ENCODE results near the gene KRTAP9-6.

KRTAP9-6 gene

DNA sequence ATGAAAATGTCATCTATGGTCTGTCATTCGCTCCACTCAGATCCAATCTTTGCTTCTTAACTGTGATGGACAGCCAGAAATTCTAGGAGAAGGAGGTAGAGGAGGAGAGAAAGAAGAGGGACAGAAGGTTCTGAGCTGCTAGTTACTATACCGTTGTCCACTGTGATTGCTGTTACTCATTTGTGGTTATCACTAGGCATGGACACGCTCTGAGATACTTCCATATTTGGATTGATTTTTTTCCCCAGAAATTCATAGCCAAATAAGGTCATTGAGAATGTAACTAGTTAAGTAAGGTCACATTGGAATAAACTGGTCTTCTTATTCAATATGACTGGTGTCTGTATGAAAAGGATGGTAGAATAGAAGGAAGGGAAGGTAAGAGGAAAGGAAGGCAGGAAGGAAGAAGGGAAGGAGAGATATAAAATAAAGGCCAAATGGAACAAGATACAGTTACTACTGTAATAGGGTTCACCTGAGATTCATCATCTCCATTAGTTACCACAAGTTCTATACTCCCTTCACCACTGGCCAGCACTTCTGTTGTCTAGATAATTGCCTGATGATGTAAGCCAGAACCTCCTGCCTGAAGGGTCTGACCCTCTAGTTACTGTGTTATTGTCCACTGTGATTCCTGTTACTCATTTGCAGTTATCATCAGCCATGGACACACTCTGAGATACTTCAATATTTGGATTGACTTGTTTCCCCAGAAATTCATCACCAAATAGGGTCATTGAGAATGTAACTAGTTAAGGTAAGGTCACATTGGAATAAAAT, 13.2 kb downstream of the KRTAP9-6 start:
- TF ChIP-seq Cebpa-rat (IDR thresholded peaks at IDR 0.05): no peak
- H3K27ac ChIP-seq: no peak overlapping the region

DNA sequence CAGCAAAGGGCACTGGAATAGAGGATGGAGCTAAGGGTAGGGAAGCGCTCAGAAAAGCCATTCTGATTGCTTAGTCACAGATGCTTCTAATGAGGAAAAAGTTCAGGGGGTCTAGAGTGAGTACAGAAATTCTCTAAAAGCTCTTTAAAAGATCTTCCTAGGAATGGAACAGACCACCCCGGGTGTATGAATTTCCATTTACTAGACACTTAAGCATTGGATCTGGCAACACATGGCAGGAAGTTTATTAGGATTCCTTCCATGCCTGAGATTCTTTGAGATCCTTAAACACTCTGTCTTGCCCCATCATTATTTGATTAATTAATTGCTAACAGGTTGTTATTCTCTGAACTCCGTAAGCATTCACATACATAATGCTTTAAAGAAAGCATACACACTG, 18.9 kb downstream of the KRTAP9-6 start:
- Histone ChIP-seq H3K27ac (no peak overlapping the region), H3K4me3 (no peak overlapping the region), H3K9me3 (no peaks in the 10 kb centered on the region), H3K27me3 (no peaks in the 10 kb centered on the region), H4K20me1 (no peaks in the 10 kb centered on the region), H3K36me3 (no peaks in the 10 kb centered on the region), H3K9ac (no peak overlapping the region), H3K4me1 (no peaks in the 10 kb centered on the region), H3K4me2 (no peak overlapping the region)
- no peak for TF ChIP-seq Cebpa-rat (IDR thresholded peaks at IDR 0.05)

More for the DNA sequence above, 13.2 kb downstream of the KRTAP9-6 start:
- no peak overlapping the region for H3K4me3 ChIP-seq
- H3K4me1 ChIP-seq: no peaks in the 10 kb centered on the region
- no peak overlapping the region for H3K9ac ChIP-seq
- no peaks in the 10 kb centered on the region for H3K9me3 ChIP-seq
- no peak overlapping the region for H3K4me2 ChIP-seq
- H4K20me1 ChIP-seq: no peaks in the 10 kb centered on the region
- H3K27me3 ChIP-seq: no peaks in the 10 kb centered on the region
- H3K36me3 ChIP-seq: no peaks in the 10 kb centered on the region

DNA sequence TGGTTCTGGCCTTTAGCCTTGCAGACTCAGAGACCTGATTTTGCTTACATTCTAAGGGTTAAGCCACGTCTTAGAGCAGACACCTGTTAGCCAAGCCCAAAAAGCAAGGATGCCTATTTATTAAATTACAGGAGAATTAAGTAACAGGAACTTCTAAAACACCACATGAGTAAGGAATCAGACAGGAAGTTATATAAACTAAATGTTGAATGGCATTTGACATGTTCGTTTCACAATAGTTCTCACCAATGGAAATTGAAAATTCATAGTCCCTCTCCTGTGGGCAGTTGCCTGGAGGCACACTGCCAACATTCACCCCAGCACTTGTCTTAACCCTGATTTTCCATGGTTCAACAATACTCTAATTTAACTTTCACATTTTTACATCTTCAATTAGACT, 19.4 kb downstream of the KRTAP9-6 start:
- no peaks in the 10 kb centered on the region for H4K20me1 ChIP-seq
- no peak overlapping the region for H3K9ac ChIP-seq
- TF ChIP-seq Cebpa-rat (IDR thresholded peaks at IDR 0.05): no peak
- no peak overlapping the region for H3K27ac ChIP-seq
- no peaks in the 10 kb centered on the region for H3K4me1 ChIP-seq
- no peak overlapping the region for H3K4me2 ChIP-seq
- H3K36me3 ChIP-seq: no peaks in the 10 kb centered on the region
- H3K27me3 ChIP-seq: no peaks in the 10 kb centered on the region
- H3K9me3 ChIP-seq: no peaks in the 10 kb centered on the region
- no peak overlapping the region for H3K4me3 ChIP-seq

DNA sequence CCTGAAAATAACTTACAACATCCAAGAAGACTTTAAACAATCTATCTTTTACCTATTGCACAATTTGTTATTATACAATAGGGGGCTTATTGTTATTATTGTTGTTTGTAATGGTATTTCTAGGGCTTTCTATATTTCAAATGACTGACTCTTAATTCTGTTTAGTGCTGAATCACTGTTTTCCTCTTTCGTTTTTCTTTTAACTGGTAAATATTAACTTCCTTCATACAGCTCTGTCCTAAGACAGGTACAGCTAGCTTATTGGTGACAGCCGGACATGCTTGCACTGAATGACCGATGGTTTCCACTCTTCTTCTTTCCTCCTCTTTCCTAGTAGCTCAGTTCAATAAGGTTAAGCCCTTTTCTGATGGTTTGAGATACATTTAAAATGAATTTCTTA, 21.9 kb downstream of the KRTAP9-6 start:
- Histone ChIP-seq H3K9me3 (no peaks in the 10 kb centered on the region), H4K20me1 (no peaks in the 10 kb centered on the region), H3K27me3 (no peaks in the 10 kb centered on the region), H3K36me3 (no peaks in the 10 kb centered on the region), H3K4me2 (no peak overlapping the region), H3K9ac (no peak overlapping the region), H3K27ac (no peak overlapping the region), H3K4me3 (no peak overlapping the region), H3K4me1 (no peaks in the 10 kb centered on the region)
- TF ChIP-seq Cebpa-rat (IDR thresholded peaks at IDR 0.05): no peak

DNA sequence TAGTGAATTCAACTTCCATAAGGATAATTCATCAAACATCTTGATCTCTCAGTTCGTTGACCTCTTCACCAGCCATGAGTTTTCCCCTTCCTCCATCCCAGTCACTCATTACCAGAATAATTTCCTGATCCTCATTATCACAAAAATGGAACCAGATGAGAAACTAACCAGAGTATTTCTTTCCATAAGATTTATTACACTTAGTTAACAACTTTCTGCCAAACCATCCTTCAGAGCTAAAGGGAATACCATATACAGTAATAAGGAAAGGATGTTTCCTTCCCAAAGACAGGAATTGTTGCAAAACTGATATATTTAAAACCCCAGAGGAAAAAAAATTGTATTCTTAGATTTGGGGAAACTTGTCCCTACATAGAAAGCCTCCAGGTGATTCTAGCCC, 28.8 kb downstream of the KRTAP9-6 start:
- TF ChIP-seq Cebpa-rat (IDR thresholded peaks at IDR 0.05): no peak
- H3K9me3 ChIP-seq: peaks cover 2% of the 10 kb centered on the region; the same call in 1 of the 2 replicates
- H3K27me3 ChIP-seq: no peaks in the 10 kb centered on the region
- H3K4me1 ChIP-seq: no peaks in the 10 kb centered on the region
- no peak overlapping the region for H3K4me2 ChIP-seq
- H3K27ac ChIP-seq: no peak overlapping the region
- no peaks in the 10 kb centered on the region for H3K36me3 ChIP-seq
- no peak overlapping the region for H3K9ac ChIP-seq
- no peak overlapping the region for H3K4me3 ChIP-seq
- H4K20me1 ChIP-seq: no peaks in the 10 kb centered on the region

DNA sequence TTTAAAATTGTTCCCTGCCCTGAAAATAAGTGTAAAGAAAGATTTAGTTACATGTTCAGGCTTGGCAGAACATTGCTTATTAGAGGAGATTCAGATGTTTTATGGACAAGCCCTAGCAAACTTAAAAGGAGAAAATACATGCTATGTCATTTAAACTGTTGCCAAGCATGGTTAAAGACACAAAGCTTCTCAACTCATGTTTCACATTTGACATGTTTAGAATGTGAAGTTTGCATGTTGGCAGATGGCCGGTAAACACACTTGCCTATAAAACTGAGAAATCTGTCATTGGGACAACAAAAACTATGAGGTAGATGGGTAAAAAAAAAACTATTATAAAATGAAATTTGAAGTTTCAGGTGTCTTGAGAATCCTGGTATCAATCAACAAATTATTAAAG, 31.7 kb downstream of the KRTAP9-6 start:
- no peaks in the 10 kb centered on the region for H3K36me3 ChIP-seq
- H3K4me2 ChIP-seq: no peak overlapping the region
- H3K9me3 ChIP-seq: peaks cover 2% of the 10 kb centered on the region; the same call in 1 of the 2 replicates
- no peak overlapping the region for H3K4me3 ChIP-seq
- no peak overlapping the region for H3K27ac ChIP-seq
- TF ChIP-seq Cebpa-rat (IDR thresholded peaks at IDR 0.05): no peak
- no peaks in the 10 kb centered on the region for H4K20me1 ChIP-seq
- no peak overlapping the region for H3K9ac ChIP-seq
- H3K27me3 ChIP-seq: no peaks in the 10 kb centered on the region
- no peaks in the 10 kb centered on the region for H3K4me1 ChIP-seq

DNA sequence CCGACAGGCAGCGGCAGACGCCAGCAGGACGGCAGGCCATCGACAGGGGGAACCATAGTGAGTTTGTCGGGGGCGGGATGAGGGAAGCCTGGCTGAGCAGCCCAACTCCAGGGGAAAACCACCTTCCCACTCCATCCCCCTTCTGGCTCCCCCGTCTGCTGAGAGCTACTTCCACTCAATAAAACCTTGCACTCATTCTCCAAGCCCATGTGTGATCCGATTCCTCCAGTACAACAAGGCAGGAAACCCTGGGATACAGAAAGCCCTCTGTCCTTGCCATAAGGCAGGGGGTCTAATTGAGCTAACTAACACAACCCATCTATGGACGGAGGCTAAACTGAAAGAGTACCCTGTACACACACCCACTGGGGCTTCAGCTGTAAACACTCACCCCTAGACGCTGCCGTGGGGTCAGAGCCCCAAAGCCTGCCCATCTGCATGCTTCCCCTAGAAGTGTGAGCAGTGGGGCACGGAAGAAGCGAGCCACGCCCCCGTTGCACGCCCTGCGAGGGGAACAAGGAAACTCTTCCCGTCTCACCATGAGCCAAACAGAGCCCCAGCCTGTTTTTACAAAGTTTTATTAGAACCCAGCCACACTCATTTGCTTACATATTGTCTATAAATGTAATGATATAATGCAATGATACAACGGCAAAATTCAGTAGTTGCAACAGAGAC, 33.4 kb downstream of the KRTAP9-6 start:
- Histone ChIP-seq H3K4me3 (no peak overlapping the region), H3K4me2 (no peak overlapping the region), H3K27me3 (no peaks in the 10 kb centered on the region), H3K9me3 (no peaks in the 10 kb centered on the region; the same call in 1 of the 2 replicates), H3K9ac (no peak overlapping the region), H3K27ac (no peak overlapping the region), H4K20me1 (no peaks in the 10 kb centered on the region), H3K36me3 (no peaks in the 10 kb centered on the region), H3K4me1 (no peaks in the 10 kb centered on the region)
- no peak for TF ChIP-seq Cebpa-rat (IDR thresholded peaks at IDR 0.05)

DNA sequence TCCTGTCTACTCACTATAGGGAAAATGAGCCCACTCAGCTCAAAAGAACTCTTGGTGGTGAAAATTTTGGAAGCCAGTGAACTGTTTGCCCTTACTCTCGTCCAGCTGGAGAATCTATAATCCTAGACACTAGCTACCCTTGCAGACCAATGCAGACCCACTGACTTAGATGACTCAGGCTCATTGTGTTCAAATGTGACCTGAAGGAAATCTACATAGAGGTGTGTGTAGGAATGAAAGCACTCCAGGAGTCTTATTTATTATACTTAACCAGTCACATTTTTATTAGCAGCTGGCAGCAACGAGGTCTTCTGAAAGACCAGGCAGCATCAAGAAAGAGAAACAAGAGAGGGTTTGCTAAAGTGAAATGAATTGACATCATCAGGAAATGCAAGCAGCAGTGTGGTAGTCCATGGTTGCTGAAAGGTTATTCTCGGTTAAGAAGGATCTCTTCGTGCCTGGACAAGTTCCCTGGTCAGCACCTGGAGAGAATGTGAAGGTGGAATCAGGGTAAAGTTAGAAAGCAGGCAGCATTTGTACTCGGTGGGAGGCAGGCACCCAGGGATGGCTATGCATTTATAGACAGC, 36.1 kb downstream of the KRTAP9-6 start:
- Histone ChIP-seq H4K20me1 (no peaks in the 10 kb centered on the region), H3K4me2 (no peak overlapping the region), H3K4me1 (no peaks in the 10 kb centered on the region), H3K9me3 (no peaks in the 10 kb centered on the region), H3K36me3 (no peaks in the 10 kb centered on the region), H3K27ac (no peak overlapping the region), H3K4me3 (no peak overlapping the region), H3K27me3 (no peaks in the 10 kb centered on the region), H3K9ac (no peak overlapping the region)
- TF ChIP-seq Cebpa-rat (IDR thresholded peaks at IDR 0.05): no peak

DNA sequence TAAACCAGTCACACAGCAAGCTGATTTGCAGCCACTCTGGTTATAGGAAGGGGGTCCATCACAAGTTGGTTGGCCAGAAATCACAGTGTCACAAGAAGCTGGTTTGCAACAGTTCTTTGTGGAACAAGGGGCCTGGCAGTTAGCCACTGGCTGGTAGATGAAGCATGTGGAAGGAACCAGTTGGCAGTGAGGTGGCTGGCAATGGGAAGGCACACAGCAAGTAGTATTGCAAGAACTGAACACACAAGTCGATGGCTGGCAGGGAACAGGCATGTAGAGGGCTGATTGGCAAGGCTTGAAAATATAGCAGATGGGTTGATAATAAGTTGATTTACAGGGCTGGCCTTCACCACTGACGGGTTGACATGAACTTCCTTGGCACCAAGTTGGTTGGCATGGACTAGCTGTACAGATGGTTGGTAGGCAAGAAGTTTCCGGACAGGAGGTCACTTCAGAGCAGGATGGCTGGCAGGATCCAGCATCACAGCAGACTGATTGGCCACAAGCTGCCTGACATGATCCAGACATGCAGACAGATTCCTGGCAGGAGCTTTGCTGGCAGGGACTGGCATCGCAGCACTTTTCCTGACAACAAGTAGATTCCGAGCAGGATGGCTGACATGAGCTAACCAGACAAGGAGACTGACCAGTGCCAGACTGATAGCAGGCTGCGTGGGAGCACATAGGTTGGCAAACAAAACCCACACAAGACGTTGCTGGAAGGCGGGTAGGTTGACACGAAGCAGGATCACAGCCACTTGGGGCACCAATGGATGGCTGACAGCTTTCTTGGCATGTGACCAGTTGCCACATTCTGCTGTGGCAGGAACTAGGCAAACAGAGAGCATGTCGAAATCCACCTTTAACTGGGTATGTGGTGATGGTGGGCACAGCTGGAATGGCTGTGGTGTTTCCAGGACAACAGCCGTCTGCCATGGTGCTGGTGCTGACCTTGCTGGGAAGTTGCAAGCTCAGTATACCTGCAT, 37.0 kb downstream of the KRTAP9-6 start, which contains the start of gene KRTAP29-1:
TSS of gene KRTAP29-1 (minus strand) at position 936 of the 986 bp plus-strand sequence. CDS start at position 936, 0 bp downstream.
- Histone ChIP-seq H3K9ac (no peak within 1 kb of the TSS), H3K4me1 (peaks cover 5% of the 10 kb centered on the region), H3K27ac (no peak within 1 kb of the TSS), H3K4me2 (no peak within 1 kb of the TSS), H3K4me3 (no peak within 1 kb of the TSS), H3K9me3 (no peaks in the 10 kb centered on the region), H4K20me1 (no peaks in the 10 kb centered on the region), H3K36me3 (no peaks in the 10 kb centered on the region), H3K27me3 (no peaks in the 10 kb centered on the region)
- TF ChIP-seq Cebpa-rat (IDR thresholded peaks at IDR 0.05): no peak
